ENCODE data around the gene ZBTB46. TPM values are rescaled to one million over a fixed set of nuclear protein-coding genes. Genes with fewer than 3 reads are reported as not detected.

The ZBTB46 gene
- total RNA-seq, 1 donor from 2014 or later, result 39.5 TPM

DNA sequence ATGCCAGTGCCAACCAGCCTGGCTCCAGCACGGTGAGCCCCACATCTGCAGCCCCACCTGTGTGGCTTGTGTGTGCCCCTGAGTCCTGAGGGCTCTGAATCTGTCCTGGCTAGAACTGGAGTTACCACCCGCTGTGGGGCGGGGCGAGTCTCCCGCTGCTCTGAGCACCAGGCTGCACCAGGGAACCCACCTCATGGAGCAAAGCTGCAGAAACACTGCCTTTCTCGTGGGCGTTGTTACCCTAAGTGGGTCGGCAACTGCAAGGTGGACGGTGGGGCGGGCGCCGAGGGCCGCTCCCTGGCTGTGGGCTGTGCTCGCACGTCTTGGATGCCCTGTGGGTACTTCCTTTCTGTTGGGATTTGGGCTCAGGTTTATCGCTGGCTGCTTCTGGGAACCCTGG lies 12.7 kb upstream of the ZBTB46 start:
- intact Hi-C loops (cut with DNase I), result no loop called here
- TF ChIP-seq, protein P1, sequence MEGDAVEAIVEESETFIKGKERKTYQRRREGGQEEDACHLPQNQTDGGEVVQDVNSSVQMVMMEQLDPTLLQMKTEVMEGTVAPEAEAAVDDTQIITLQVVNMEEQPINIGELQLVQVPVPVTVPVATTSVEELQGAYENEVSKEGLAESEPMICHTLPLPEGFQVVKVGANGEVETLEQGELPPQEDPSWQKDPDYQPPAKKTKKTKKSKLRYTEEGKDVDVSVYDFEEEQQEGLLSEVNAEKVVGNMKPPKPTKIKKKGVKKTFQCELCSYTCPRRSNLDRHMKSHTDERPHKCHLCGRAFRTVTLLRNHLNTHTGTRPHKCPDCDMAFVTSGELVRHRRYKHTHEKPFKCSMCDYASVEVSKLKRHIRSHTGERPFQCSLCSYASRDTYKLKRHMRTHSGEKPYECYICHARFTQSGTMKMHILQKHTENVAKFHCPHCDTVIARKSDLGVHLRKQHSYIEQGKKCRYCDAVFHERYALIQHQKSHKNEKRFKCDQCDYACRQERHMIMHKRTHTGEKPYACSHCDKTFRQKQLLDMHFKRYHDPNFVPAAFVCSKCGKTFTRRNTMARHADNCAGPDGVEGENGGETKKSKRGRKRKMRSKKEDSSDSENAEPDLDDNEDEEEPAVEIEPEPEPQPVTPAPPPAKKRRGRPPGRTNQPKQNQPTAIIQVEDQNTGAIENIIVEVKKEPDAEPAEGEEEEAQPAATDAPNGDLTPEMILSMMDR (IDR thresholded peaks at IDR 0.05), result no peak
- H3K27ac ChIP-seq, result no peak overlapping the region

DNA sequence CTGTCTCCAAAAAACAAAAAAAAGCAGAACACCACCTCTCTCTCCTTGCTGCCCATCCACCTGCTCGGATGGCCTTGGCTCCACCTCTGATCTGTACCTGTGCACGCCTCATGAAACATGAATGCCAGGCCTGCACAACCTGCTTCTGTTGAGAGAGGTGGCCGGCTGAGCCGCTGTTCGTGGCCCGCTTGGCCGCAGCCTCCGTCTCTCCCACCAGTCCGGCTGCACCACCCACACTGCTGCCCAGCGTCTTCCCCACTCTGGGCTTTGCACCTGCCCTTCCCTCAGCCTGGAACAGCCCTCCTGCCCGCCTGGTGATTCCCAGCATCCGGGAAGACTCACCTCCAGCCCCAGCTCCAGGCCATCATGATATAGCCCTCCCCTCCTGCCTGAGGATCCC lies 12.2 kb upstream of the ZBTB46 start:
- Histone ChIP-seq H3K4me3 (no peak overlapping the region), H3K27me3 (peaks cover 3% of the 10 kb centered on the region), H3K9me3 (no peaks in the 10 kb centered on the region), H3K36me3 (no peaks in the 10 kb centered on the region), H3K4me1 (peaks cover 0 to 8% of the 10 kb centered on the region in 2 donors), H3K27ac (no peak overlapping the region)
- intact Hi-C loops (cut with DNase I), result no loop called here
- DNase-seq (ENCODE audit: low spot score in 2 of 2), result no peak
- TF ChIP-seq, protein P1 (IDR thresholded peaks at IDR 0.05), result no peak

More for the DNA sequence above, 12.7 kb upstream of the ZBTB46 start:
- no peaks in the 10 kb centered on the region for H3K36me3 ChIP-seq
- H3K27me3 ChIP-seq, result peaks cover 3% of the 10 kb centered on the region
- no peak overlapping the region for H3K4me3 ChIP-seq
- no peak for DNase-seq (ENCODE audit: low spot score in 2 of 2)
- H3K9me3 ChIP-seq, result no peaks in the 10 kb centered on the region
- peaks cover 0 to 8% of the 10 kb centered on the region in 2 donors for H3K4me1 ChIP-seq

DNA sequence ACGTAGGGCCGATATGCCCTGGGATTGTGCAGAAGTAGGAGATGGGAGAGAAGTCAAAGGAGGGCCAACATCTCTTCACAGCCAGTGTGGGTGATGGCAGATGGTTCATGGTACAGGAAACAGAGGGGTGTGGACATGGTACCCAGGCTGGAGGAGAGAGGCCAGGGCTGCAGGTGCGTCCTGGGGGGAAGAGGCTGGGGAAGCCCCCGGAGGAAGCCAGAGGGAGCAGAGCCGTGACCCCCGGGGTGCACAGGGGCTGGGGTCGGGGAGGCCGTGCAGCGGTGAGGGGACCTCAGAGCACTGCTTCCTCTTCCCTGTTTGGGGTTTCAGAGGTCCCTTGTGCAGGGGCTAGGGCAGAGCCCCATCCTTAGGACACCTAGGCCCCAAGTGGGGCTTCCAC lies 11.2 kb upstream of the ZBTB46 start:
- TF ChIP-seq, protein P1 (IDR thresholded peaks at IDR 0.05), result no peak
- Histone ChIP-seq H3K4me3 (no peak overlapping the region), H3K27me3 (peaks cover under 1% of the 10 kb centered on the region), H3K4me1 (peaks cover 0 to 8% of the 10 kb centered on the region in 2 donors), H3K9me3 (no peaks in the 10 kb centered on the region), H3K36me3 (no peaks in the 10 kb centered on the region), H3K27ac (no peak overlapping the region)
- no peak for DNase-seq (ENCODE audit: low spot score in 2 of 2)
- intact Hi-C loops (cut with DNase I), result no loop called here

DNA sequence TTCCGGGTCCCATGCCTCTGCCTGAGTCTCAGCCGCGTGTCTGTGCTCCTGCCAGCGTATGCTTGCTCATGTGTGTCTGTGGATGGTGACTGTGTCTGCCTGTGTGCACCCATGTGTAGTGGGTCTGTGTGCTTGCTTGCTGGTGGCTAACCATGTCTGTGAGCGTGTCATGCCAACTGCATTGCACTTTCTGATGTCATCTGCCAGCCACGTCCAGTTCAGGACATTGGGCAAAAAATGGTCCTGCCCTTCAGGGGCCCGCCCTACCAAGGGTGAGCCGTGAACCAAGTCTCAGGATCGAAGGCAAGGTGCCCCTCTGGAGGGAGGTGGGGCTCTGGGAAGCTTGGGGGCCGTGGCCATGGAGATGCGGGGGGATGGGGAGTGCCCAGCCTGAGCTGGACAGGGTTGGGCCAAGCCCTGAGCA lies 9.4 kb upstream of the ZBTB46 start:
- intact Hi-C loops (cut with DNase I), result no loop called here
- TF ChIP-seq, protein P1 (IDR thresholded peaks at IDR 0.05), result no peak
- DNase-seq (ENCODE audit: low spot score in 2 of 2), result no peak
- Histone ChIP-seq H3K9me3 (no peaks in the 10 kb centered on the region), H3K36me3 (no peaks in the 10 kb centered on the region), H3K27ac (no peak overlapping the region), H3K4me3 (no peak overlapping the region), H3K4me1 (peaks cover 0 to under 1% of the 10 kb centered on the region in 2 donors), H3K27me3 (no peaks in the 10 kb centered on the region)

DNA sequence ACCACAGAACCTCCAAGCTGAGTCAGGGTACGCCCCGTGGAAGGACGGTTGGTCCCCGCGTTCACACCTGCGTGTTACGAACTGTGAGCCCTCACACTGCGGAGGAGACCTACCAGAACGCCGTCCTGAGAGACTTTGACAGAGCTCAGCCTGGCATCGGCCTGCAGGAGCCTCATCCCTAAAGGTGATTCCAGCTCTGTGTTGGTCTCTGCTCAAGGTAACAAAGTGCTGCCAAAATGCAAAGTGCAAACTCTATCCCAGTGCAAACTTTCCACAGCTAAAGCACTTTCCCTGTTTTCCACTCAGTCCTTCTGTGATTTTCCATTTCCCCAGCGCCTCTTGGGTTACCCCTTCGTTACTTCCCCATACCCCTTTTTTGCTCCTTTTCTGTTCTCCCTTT lies 8.6 kb upstream of the ZBTB46 start:
- Histone ChIP-seq H3K36me3 (no peaks in the 10 kb centered on the region), H3K4me1 (peaks cover under 1 to 8% of the 10 kb centered on the region in 2 donors), H3K9me3 (no peaks in the 10 kb centered on the region), H3K27me3 (no peaks in the 10 kb centered on the region), H3K27ac (no peak overlapping the region), H3K4me3 (no peak overlapping the region)
- TF ChIP-seq, protein P1 (IDR thresholded peaks at IDR 0.05), result no peak
- no peak for DNase-seq (ENCODE audit: low spot score in 2 of 2)
- intact Hi-C loops (cut with DNase I), result no loop called here

DNA sequence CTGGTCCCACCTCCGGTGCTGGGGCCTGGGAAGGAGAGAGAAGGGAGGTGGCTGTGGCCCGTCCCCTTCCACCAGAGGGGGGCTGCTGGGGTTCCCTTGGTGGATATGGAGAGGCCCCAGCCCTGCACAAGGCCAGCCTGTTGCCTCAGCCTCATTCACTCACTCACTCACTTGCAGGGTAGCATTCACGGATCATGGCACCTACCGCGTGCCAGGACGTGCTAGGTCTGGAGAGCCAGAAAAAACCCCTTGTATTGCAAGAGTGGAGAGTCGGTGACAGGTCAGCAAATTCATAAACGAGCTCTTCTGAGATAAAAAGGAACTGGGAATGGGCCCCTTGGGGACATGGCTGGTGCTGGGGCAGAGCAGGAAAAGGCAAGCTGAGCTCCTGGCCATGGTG lies 6.4 kb upstream of the ZBTB46 start:
- Histone ChIP-seq H3K36me3 (no peaks in the 10 kb centered on the region), H3K27me3 (no peaks in the 10 kb centered on the region), H3K27ac (no peak overlapping the region), H3K4me3 (no peak overlapping the region), H3K4me1 (peaks cover 9 to 20% of the 10 kb centered on the region in 2 donors), H3K9me3 (no peaks in the 10 kb centered on the region)
- intact Hi-C loops (cut with DNase I), result no loop called here
- DNase-seq (ENCODE audit: low spot score in 2 of 2), result no peak
- TF ChIP-seq, protein P1 (IDR thresholded peaks at IDR 0.05), result no peak
